Cardiac septum (tissue), 1 donor: ENCODE results near the gene RNF141. TPM values are rescaled to one million over a fixed set of nuclear protein-coding genes. Genes with fewer than 3 reads are reported as not detected.

ENCODE experiments used
- DNase-seq: peaks from one replicate; pipeline ENCODE4 v3.0.0-alpha.2; 2020; ENCODE audit warnings: low spot score
- intact Hi-C: fragments of 100-400 bp; cut with DNase I; formaldehyde crosslinking; loops from one replicate; pipeline ENCODE4 v1.14.0; 2022
- total RNA-seq: library from RNA; stranded (reverse); fragmentation: NEBNext Ultra II Directional; extraction: Animal tissue kit (Norgen Biotek cat#: 25700); gene quantifications from one replicate; pipeline ENCODE4 v1.2.1, GENCODE V29; 2021
- donor health status: DM: no; HTN: no; CAD: no.

Gene RNF141
- total RNA-seq, 1 donor from 2014 or later = 36.8 TPM

GRCh38 chr11:10502770-10503169, 38.2 kb downstream of the RNF141 start:
- DNase-seq = no peak
- intact Hi-C loops = no loop called here

- DNase-seq = no peak
- intact Hi-C loops = no loop called here
These were observed 38.8 kb downstream of the RNF141 start for GRCh38 chr11:10502065-10502680.

GRCh38 chr11:10500757-10501684, 40.0 kb downstream of the RNF141 start:
- intact Hi-C loops = no loop called here
- DNase-seq = no peak

- intact Hi-C loops = no loop called here
- DNase-seq = no peak
These were observed 40.9 kb downstream of the RNF141 start for GRCh38 chr11:10499874-10500601.

GRCh38 chr11:10499452-10499851, 41.5 kb downstream of the RNF141 start:
- intact Hi-C loops = no loop called here
- no peak for DNase-seq

- intact Hi-C loops = no loop called here
- no peak for DNase-seq
These were observed 42.3 kb downstream of the RNF141 start for GRCh38 chr11:10498426-10499250.

GRCh38 chr11:10498022-10498400, 43.0 kb downstream of the RNF141 start:
- no peak for DNase-seq
- intact Hi-C loops = no loop called here

- intact Hi-C loops = no loop called here
- no peak for DNase-seq
These were observed 43.5 kb downstream of the RNF141 start for GRCh38 chr11:10497371-10498021.

GRCh38 chr11:10496296-10496936, 44.6 kb downstream of the RNF141 start:
- no peak for DNase-seq

GRCh38 chr11:10495464-10495786, 45.6 kb downstream of the RNF141 start:
- DNase-seq = no peak
- intact Hi-C loops = no loop called here

More at GRCh38 chr11:10496296-10496936, 44.6 kb downstream of the RNF141 start:
- intact Hi-C loops = no loop called here

- intact Hi-C loops = no loop called here
- no peak for DNase-seq
These were observed 46.1 kb downstream of the RNF141 start for GRCh38 chr11:10494636-10495463.

- no peak for DNase-seq
- intact Hi-C loops = no loop called here
These were observed 47.8 kb downstream of the RNF141 start for GRCh38 chr11:10493041-10493663.

GRCh38 chr11:10492084-10492483, 48.9 kb downstream of the RNF141 start:
- DNase-seq = no peak
- intact Hi-C loops = no loop called here

GRCh38 chr11:10490398-10491241, 50.4 kb downstream of the RNF141 start:
- intact Hi-C loops = no loop called here
- DNase-seq = no peak

GRCh38 chr11:10490032-10490397, 51.0 kb downstream of the RNF141 start:
- DNase-seq = no peak
- intact Hi-C loops = no loop called here

GRCh38 chr11:10488934-10489691, 51.9 kb downstream of the RNF141 start:
- intact Hi-C loops = no loop called here
- no peak for DNase-seq
